ENCODE data around the gene SRGAP3.

Gene SRGAP3

GRCh38 chr3:9196020-9196419, 53.4 kb downstream of the SRGAP3 start:
- H3K27me3 ChIP-seq (ENCODE audit: control insufficient read depth, insufficient read depth, low read length): no peaks in the 10 kb centered on the region
- H3K4me3 ChIP-seq (ENCODE audit: low read length): peak overlapping the region; percentile 16
- no peak overlapping the region for H3K9ac ChIP-seq (ENCODE audit: low read length)
- H3K36me3 ChIP-seq (ENCODE audit: control insufficient read depth, low read depth, low read length): no peaks in the 10 kb centered on the region
- H3K9me3 ChIP-seq (ENCODE audit: control insufficient read depth, low read depth, low read length): no peaks in the 10 kb centered on the region
- peaks cover 25% of the 10 kb centered on the region for H3K4me1 ChIP-seq (ENCODE audit: control insufficient read depth, low read depth, low read length)
- no peak overlapping the region for H3K27ac ChIP-seq (ENCODE audit: low read length)

GRCh38 chr3:9195390-9195789, 54.1 kb downstream of the SRGAP3 start:
- Histone ChIP-seq H3K27me3 (ENCODE audit: control insufficient read depth, insufficient read depth, low read length) (no peaks in the 10 kb centered on the region), H3K4me1 (ENCODE audit: control insufficient read depth, low read depth, low read length) (peaks cover 25% of the 10 kb centered on the region), H3K9me3 (ENCODE audit: control insufficient read depth, low read depth, low read length) (no peaks in the 10 kb centered on the region), H3K36me3 (ENCODE audit: control insufficient read depth, low read depth, low read length) (no peaks in the 10 kb centered on the region), H3K9ac (ENCODE audit: low read length) (no peak overlapping the region), H3K4me3 (ENCODE audit: low read length) (no peak overlapping the region), H3K27ac (ENCODE audit: low read length) (no peak overlapping the region)

- no peaks in the 10 kb centered on the region for H3K27me3 ChIP-seq (ENCODE audit: control insufficient read depth, insufficient read depth, low read length)
- H3K4me1 ChIP-seq (ENCODE audit: control insufficient read depth, low read depth, low read length): peaks cover 25% of the 10 kb centered on the region
- no peak overlapping the region for H3K9ac ChIP-seq (ENCODE audit: low read length)
- H3K27ac ChIP-seq (ENCODE audit: low read length): no peak overlapping the region
- H3K36me3 ChIP-seq (ENCODE audit: control insufficient read depth, low read depth, low read length): no peaks in the 10 kb centered on the region
- H3K4me3 ChIP-seq (ENCODE audit: low read length): no peak overlapping the region
- H3K9me3 ChIP-seq (ENCODE audit: control insufficient read depth, low read depth, low read length): no peaks in the 10 kb centered on the region
Measured at GRCh38 chr3:9194509-9195184, 54.8 kb downstream of the SRGAP3 start.

- Histone ChIP-seq H3K27ac (ENCODE audit: low read length) (no peak overlapping the region), H3K9ac (ENCODE audit: low read length) (no peak overlapping the region), H3K27me3 (ENCODE audit: control insufficient read depth, insufficient read depth, low read length) (no peaks in the 10 kb centered on the region), H3K4me1 (ENCODE audit: control insufficient read depth, low read depth, low read length) (peaks cover 20% of the 10 kb centered on the region), H3K9me3 (ENCODE audit: control insufficient read depth, low read depth, low read length) (no peaks in the 10 kb centered on the region), H3K36me3 (ENCODE audit: control insufficient read depth, low read depth, low read length) (no peaks in the 10 kb centered on the region), H3K4me3 (ENCODE audit: low read length) (no peak overlapping the region)
Measured at GRCh38 chr3:9193633-9194195, 55.7 kb downstream of the SRGAP3 start.

- Histone ChIP-seq H3K4me1 (ENCODE audit: control insufficient read depth, low read depth, low read length) (peaks cover 15% of the 10 kb centered on the region), H3K9me3 (ENCODE audit: control insufficient read depth, low read depth, low read length) (no peaks in the 10 kb centered on the region), H3K9ac (ENCODE audit: low read length) (no peak overlapping the region), H3K4me3 (ENCODE audit: low read length) (no peak overlapping the region), H3K27me3 (ENCODE audit: control insufficient read depth, insufficient read depth, low read length) (no peaks in the 10 kb centered on the region), H3K27ac (ENCODE audit: low read length) (no peak overlapping the region), H3K36me3 (ENCODE audit: control insufficient read depth, low read depth, low read length) (no peaks in the 10 kb centered on the region)
Measured at GRCh38 chr3:9193211-9193610, 56.2 kb downstream of the SRGAP3 start.

GRCh38 chr3:9192248-9193025, 57.0 kb downstream of the SRGAP3 start:
- peaks cover 14% of the 10 kb centered on the region for H3K4me1 ChIP-seq (ENCODE audit: control insufficient read depth, low read depth, low read length)
- no peak overlapping the region for H3K27ac ChIP-seq (ENCODE audit: low read length)
- no peaks in the 10 kb centered on the region for H3K36me3 ChIP-seq (ENCODE audit: control insufficient read depth, low read depth, low read length)
- H3K4me3 ChIP-seq (ENCODE audit: low read length): no peak overlapping the region
- no peaks in the 10 kb centered on the region for H3K27me3 ChIP-seq (ENCODE audit: control insufficient read depth, insufficient read depth, low read length)
- no peaks in the 10 kb centered on the region for H3K9me3 ChIP-seq (ENCODE audit: control insufficient read depth, low read depth, low read length)
- no peak overlapping the region for H3K9ac ChIP-seq (ENCODE audit: low read length)

- Histone ChIP-seq H3K4me1 (ENCODE audit: control insufficient read depth, low read depth, low read length) (no peaks in the 10 kb centered on the region), H3K36me3 (ENCODE audit: control insufficient read depth, low read depth, low read length) (no peaks in the 10 kb centered on the region), H3K9ac (ENCODE audit: low read length) (no peak overlapping the region), H3K27me3 (ENCODE audit: control insufficient read depth, insufficient read depth, low read length) (no peaks in the 10 kb centered on the region), H3K27ac (ENCODE audit: low read length) (no peak overlapping the region), H3K9me3 (ENCODE audit: control insufficient read depth, low read depth, low read length) (no peaks in the 10 kb centered on the region), H3K4me3 (ENCODE audit: low read length) (no peak overlapping the region)
Measured at GRCh38 chr3:9190276-9190675, 59.2 kb downstream of the SRGAP3 start.

- no peak overlapping the region for H3K9ac ChIP-seq (ENCODE audit: low read length)
- H3K9me3 ChIP-seq (ENCODE audit: control insufficient read depth, low read depth, low read length): no peaks in the 10 kb centered on the region
- H3K36me3 ChIP-seq (ENCODE audit: control insufficient read depth, low read depth, low read length): no peaks in the 10 kb centered on the region
- H3K4me3 ChIP-seq (ENCODE audit: low read length): no peak overlapping the region
- H3K27me3 ChIP-seq (ENCODE audit: control insufficient read depth, insufficient read depth, low read length): no peaks in the 10 kb centered on the region
- H3K4me1 ChIP-seq (ENCODE audit: control insufficient read depth, low read depth, low read length): peaks cover 11% of the 10 kb centered on the region
- H3K27ac ChIP-seq (ENCODE audit: low read length): no peak overlapping the region
Measured at GRCh38 chr3:9188583-9188982, 60.9 kb downstream of the SRGAP3 start.

- H3K27ac ChIP-seq (ENCODE audit: low read length): no peak overlapping the region
- H3K36me3 ChIP-seq (ENCODE audit: control insufficient read depth, low read depth, low read length): no peaks in the 10 kb centered on the region
- H3K4me1 ChIP-seq (ENCODE audit: control insufficient read depth, low read depth, low read length): peaks cover 16% of the 10 kb centered on the region
- no peaks in the 10 kb centered on the region for H3K27me3 ChIP-seq (ENCODE audit: control insufficient read depth, insufficient read depth, low read length)
- no peak overlapping the region for H3K9ac ChIP-seq (ENCODE audit: low read length)
- H3K4me3 ChIP-seq (ENCODE audit: low read length): no peak overlapping the region
- no peaks in the 10 kb centered on the region for H3K9me3 ChIP-seq (ENCODE audit: control insufficient read depth, low read depth, low read length)
Measured at GRCh38 chr3:9185701-9186100, 63.7 kb downstream of the SRGAP3 start.

GRCh38 chr3:9185046-9185445, 64.4 kb downstream of the SRGAP3 start:
- Histone ChIP-seq H3K36me3 (ENCODE audit: control insufficient read depth, low read depth, low read length) (no peaks in the 10 kb centered on the region), H3K27ac (ENCODE audit: low read length) (no peak overlapping the region)

GRCh38 chr3:9184461-9184835, 65.0 kb downstream of the SRGAP3 start:
- peak overlapping the region; percentile 57 for H3K9ac ChIP-seq (ENCODE audit: low read length)
- H3K4me1 ChIP-seq (ENCODE audit: control insufficient read depth, low read depth, low read length): peaks cover 16% of the 10 kb centered on the region
- H3K36me3 ChIP-seq (ENCODE audit: control insufficient read depth, low read depth, low read length): no peaks in the 10 kb centered on the region
- no peaks in the 10 kb centered on the region for H3K27me3 ChIP-seq (ENCODE audit: control insufficient read depth, insufficient read depth, low read length)
- no peaks in the 10 kb centered on the region for H3K9me3 ChIP-seq (ENCODE audit: control insufficient read depth, low read depth, low read length)
- no peak overlapping the region for H3K27ac ChIP-seq (ENCODE audit: low read length)
- peak overlapping the region; percentile 27 for H3K4me3 ChIP-seq (ENCODE audit: low read length)

More at GRCh38 chr3:9185046-9185445, 64.4 kb downstream of the SRGAP3 start:
- H3K27me3 ChIP-seq (ENCODE audit: control insufficient read depth, insufficient read depth, low read length): no peaks in the 10 kb centered on the region
- H3K9me3 ChIP-seq (ENCODE audit: control insufficient read depth, low read depth, low read length): no peaks in the 10 kb centered on the region
- H3K4me1 ChIP-seq (ENCODE audit: control insufficient read depth, low read depth, low read length): peaks cover 16% of the 10 kb centered on the region
- H3K4me3 ChIP-seq (ENCODE audit: low read length): no peak overlapping the region
- no peak overlapping the region for H3K9ac ChIP-seq (ENCODE audit: low read length)
